Activated effector memory CD4-positive, alpha-beta T cell treated with anti-CD3 and anti-CD28 coated beads, Interleukin-2, amount 50 U/mL, for 16 hours (primary cell): ENCODE measurements around the gene CRACR2B.

Experiments
- DNase-seq: peaks from one replicate; pipeline ENCODE4 v3.0.0-alpha.2; 2020

The CRACR2B gene

GRCh38 chr11:839875-840617, 12.3 kb downstream of the CRACR2B start:
- no peak for DNase-seq

GRCh38 chr11:841981-842369, 14.3 kb downstream of the CRACR2B start:
- no peak for DNase-seq

- peak; percentile 96 for DNase-seq
Measured at GRCh38 chr11:842370-843002, 14.8 kb downstream of the CRACR2B start, which contains the start of the genes POLR2L and TSPAN4. TSS of gene POLR2L (minus strand) at chr11:842529. CDS start at chr11:842508, 21 bp downstream. TSS of gene TSPAN4 (plus strand) at chr11:842852. CDS start at chr11:850305, 7,453 bp downstream.

GRCh38 chr11:843086-843734, 15.5 kb downstream of the CRACR2B start:
- DNase-seq, result no peak

- no peak for DNase-seq
Measured at GRCh38 chr11:843818-844692, 16.3 kb downstream of the CRACR2B start.

GRCh38 chr11:844693-845644, 17.2 kb downstream of the CRACR2B start:
- no peak for DNase-seq

- DNase-seq, result no peak
Measured at GRCh38 chr11:845872-846495, 18.3 kb downstream of the CRACR2B start.

- no peak for DNase-seq
Measured at GRCh38 chr11:846496-847098, 18.9 kb downstream of the CRACR2B start.

GRCh38 chr11:847876-848275, 20.2 kb downstream of the CRACR2B start:
- DNase-seq, result no peak

- peak; percentile 88 for DNase-seq
Measured at GRCh38 chr11:848380-848931, 20.7 kb downstream of the CRACR2B start.

GRCh38 chr11:849104-849824, 21.5 kb downstream of the CRACR2B start:
- DNase-seq, result peak; percentile 80

GRCh38 chr11:849951-850774, 22.4 kb downstream of the CRACR2B start:
- DNase-seq, result no peak

GRCh38 chr11:850775-851763, 23.4 kb downstream of the CRACR2B start:
- no peak for DNase-seq

GRCh38 chr11:852762-853161, 25.0 kb downstream of the CRACR2B start:
- DNase-seq, result no peak

GRCh38 chr11:853682-854448, 26.1 kb downstream of the CRACR2B start:
- no peak for DNase-seq

GRCh38 chr11:854601-855329, 27.0 kb downstream of the CRACR2B start:
- DNase-seq, result no peak
